Osteocyte (in vitro differentiated cells): ENCODE measurements around the gene MAP2K2. TPM values are rescaled to one million over a fixed set of nuclear protein-coding genes. Genes with fewer than 3 reads are reported as not detected.

ENCODE experiments used
- DNase-seq: peaks from one replicate; pipeline ENCODE4 v3.0.0; 2021; ENCODE audit warnings: mixed read lengths; ENCODE audit not compliant: unreplicated experiment; ENCODE audit errors: extremely low spot score
- H3K27ac Mint-ChIP-seq: one replicate; pipeline ENCODE4 v1.8.0; 2021; ENCODE audit warnings: mild to moderate bottlenecking, mixed read lengths; ENCODE audit not compliant: unreplicated experiment
- H3K27me3 Mint-ChIP-seq: one replicate; pipeline ENCODE4 v1.8.0; 2021; ENCODE audit warnings: mixed read lengths; ENCODE audit not compliant: unreplicated experiment
- H3K36me3 Mint-ChIP-seq: one replicate; pipeline ENCODE4 v1.8.0; 2021; ENCODE audit warnings: mixed read lengths; ENCODE audit not compliant: unreplicated experiment
- H3K4me1 Mint-ChIP-seq: one replicate; pipeline ENCODE4 v1.8.0; 2021; ENCODE audit warnings: mixed read lengths; ENCODE audit not compliant: unreplicated experiment
- H3K4me3 Mint-ChIP-seq: one replicate; pipeline ENCODE4 v1.8.0; 2021; ENCODE audit warnings: mild to moderate bottlenecking, moderate library complexity, mixed read lengths; ENCODE audit not compliant: unreplicated experiment
- H3K9me3 Mint-ChIP-seq: one replicate; pipeline ENCODE4 v1.8.0; 2021; ENCODE audit warnings: mixed read lengths; ENCODE audit not compliant: unreplicated experiment
- total RNA-seq: library from RNA; stranded (reverse); gene quantifications from 2 replicates; pipeline ENCODE4 v1.2.1, GENCODE V29; 2021
- TF ChIP-seq, protein P1 (sequence below): fragments of 200-600 bp; sonication (generic); IDR thresholded peaks from 2 replicates; pipeline ENCODE4 v1.5.0; 2021; ENCODE audit warnings: antibody characterized with exemption, mild to moderate bottlenecking, moderate library complexity

The MAP2K2 gene
- total RNA-seq, 1 donor from 2014 or later, result 174 TPM

DNA sequence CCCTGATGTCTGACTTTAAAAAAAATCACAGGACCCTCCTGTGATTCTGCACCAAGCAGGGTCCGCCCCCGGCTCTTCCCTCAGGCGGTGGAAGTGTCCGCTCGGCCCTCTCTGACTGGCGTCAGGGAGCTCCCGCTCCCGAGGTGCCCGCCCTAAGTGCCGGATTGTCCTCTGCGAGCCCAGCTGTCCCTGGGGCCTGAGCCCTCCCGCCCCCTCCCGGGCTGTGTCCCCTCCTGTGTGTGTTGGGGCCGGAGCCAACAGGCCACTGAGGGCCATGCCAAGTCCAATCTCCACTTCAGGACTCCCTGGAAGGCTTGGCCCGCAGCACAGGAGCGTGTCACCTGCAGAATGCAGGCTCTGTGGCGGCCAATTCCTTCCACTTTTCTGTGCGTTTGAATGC lies 25.4 kb downstream of the MAP2K2 start:
- Mint-ChIP-seq H3K4me1 (no peaks in the 10 kb centered on the region), H3K27ac (no peak overlapping the region), H3K36me3 (peaks cover 16% of the 10 kb centered on the region), H3K4me3 (no peak overlapping the region), H3K27me3 (no peaks in the 10 kb centered on the region), H3K9me3 (no peaks in the 10 kb centered on the region)
- TF ChIP-seq, protein P1, sequence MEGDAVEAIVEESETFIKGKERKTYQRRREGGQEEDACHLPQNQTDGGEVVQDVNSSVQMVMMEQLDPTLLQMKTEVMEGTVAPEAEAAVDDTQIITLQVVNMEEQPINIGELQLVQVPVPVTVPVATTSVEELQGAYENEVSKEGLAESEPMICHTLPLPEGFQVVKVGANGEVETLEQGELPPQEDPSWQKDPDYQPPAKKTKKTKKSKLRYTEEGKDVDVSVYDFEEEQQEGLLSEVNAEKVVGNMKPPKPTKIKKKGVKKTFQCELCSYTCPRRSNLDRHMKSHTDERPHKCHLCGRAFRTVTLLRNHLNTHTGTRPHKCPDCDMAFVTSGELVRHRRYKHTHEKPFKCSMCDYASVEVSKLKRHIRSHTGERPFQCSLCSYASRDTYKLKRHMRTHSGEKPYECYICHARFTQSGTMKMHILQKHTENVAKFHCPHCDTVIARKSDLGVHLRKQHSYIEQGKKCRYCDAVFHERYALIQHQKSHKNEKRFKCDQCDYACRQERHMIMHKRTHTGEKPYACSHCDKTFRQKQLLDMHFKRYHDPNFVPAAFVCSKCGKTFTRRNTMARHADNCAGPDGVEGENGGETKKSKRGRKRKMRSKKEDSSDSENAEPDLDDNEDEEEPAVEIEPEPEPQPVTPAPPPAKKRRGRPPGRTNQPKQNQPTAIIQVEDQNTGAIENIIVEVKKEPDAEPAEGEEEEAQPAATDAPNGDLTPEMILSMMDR, result no peak
- DNase-seq, result no peak

DNA sequence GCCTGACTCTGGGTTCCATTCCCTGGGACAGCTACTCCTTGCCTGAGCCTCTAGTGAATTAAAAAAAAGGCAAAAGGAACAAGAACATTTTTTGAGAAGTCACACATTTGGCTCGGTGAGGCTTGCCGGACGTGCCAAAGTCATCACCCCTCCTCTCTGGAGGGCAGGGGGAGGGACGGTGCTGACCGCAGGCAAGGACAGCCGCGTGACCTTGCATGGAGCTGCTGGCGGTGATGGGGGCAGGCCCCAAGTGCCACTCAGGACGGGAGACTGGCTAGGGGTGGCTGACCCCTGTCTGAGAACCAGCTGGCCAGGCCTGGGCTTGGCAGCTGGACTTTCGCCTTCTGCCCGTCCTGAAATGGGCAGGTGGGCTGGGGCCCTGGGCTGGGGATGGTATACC lies 26.4 kb downstream of the MAP2K2 start:
- DNase-seq, result no peak
- TF ChIP-seq, protein P1, result no peak
- Mint-ChIP-seq H3K9me3 (no peaks in the 10 kb centered on the region), H3K36me3 (peaks cover 17% of the 10 kb centered on the region), H3K27me3 (no peaks in the 10 kb centered on the region), H3K27ac (no peak overlapping the region), H3K4me1 (no peaks in the 10 kb centered on the region), H3K4me3 (no peak overlapping the region)

DNA sequence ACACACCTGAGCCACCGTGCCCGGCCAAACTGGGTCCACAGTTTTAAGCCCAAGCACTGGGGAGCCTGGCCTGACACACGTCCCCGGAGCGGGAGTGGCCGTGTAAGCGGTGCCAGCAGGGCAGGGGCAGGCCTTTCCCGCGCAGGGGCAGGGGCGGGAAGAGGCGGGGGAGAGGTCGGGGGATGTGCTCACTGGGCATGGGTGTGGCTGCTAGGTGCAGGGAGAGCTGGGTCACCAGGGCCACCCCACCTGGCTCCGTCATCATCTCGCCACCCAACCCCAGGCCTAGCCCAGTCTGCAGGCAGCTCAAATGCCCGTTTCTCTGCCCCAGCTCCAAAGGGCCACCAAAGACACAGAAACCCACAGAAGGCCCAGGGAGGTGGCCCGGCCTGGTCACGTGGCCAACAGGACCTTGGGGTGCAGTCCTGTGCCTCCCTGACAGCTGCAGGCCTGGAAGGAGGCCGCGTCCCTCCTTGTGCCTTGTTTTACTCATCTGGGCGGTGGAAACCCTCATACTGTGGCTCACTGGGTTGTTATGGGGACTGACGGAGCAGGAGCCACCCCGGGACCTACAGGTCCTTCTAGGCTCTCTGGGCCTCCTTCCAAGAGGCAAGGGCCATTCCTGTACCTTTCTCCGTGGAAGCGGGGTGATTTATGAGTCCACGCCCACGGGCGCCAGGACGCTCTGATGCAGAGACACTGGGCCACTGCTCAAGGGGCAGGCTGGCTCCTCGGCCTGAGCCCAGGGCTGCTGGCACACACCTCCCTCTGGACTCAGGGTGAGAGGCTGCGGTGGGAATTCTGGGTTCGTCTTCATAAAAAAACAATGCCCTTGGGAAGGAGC lies 27.7 kb downstream of the MAP2K2 start:
- H3K4me3 Mint-ChIP-seq, result no peak overlapping the region
- peaks cover 17% of the 10 kb centered on the region for H3K36me3 Mint-ChIP-seq
- no peak overlapping the region for H3K27ac Mint-ChIP-seq
- H3K27me3 Mint-ChIP-seq, result no peaks in the 10 kb centered on the region
- peak; percentile 78 for DNase-seq
- no peaks in the 10 kb centered on the region for H3K4me1 Mint-ChIP-seq
- TF ChIP-seq, protein P1, result no peak
- H3K9me3 Mint-ChIP-seq, result no peaks in the 10 kb centered on the region

DNA sequence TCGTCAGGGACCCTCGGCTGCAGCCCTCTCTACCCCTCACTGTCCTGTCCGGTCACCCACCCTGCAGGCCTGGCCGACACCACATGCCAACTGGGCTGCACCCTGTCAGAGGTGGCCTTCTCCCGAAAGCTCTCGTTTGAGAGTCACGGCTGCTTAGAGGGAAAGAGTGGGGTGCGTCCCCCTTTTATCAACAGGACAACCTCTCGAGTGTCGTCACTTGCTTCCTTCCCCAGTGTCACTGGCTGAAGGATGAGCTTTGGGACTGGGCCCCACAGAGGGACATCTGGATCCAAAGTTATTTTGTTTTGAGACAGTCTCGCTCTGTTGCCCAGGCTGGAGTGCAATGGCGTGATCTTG lies 28.5 kb downstream of the MAP2K2 start:
- Mint-ChIP-seq H3K9me3 (no peaks in the 10 kb centered on the region), H3K27me3 (no peaks in the 10 kb centered on the region), H3K4me3 (no peak overlapping the region), H3K4me1 (no peaks in the 10 kb centered on the region), H3K27ac (no peak overlapping the region), H3K36me3 (peaks cover 17% of the 10 kb centered on the region)
- peak; percentile 77 for DNase-seq
- TF ChIP-seq, protein P1, result no peak

DNA sequence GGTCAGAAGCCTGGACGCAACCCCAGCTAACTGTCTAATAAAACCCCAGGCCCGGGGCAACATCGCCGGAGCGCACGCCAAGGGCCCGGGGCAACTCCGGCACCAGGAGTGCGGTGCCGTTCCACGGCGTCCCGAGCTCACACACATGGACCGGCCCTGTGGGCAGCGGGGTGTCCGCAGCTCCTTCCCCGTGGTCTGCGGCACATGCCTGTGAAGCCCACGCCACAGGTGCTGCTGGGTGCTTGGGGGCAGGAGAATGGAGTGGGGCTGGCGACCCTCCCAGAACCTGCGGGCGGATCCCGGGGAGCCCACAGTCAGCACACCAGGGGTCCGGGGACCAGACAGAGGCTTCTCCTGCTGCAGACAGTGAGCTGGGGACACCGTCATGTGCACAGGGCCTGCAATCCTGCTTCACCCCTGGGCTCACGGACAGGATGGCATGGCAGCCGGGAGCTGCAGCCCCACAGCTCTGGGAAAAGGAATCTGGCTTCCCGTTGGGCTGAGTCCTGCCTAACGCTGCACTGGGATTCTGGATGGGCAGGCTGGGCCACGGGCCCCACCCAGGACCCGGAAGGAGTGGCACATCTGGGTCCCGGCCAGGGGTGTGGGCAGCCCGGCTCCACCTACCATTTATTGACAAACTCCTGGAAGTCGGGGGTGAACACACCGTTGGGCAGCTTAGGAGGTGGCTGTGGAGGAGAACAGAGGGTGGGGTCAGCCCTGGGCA lies 29.0 kb downstream of the MAP2K2 start:
- H3K4me3 Mint-ChIP-seq, result no peak overlapping the region
- TF ChIP-seq, protein P1, result no peak
- no peaks in the 10 kb centered on the region for H3K9me3 Mint-ChIP-seq
- H3K36me3 Mint-ChIP-seq, result peaks cover 17% of the 10 kb centered on the region
- peak; percentile 83 for DNase-seq
- H3K4me1 Mint-ChIP-seq, result no peaks in the 10 kb centered on the region
- no peak overlapping the region for H3K27ac Mint-ChIP-seq
- H3K27me3 Mint-ChIP-seq, result no peaks in the 10 kb centered on the region
